ENCODE measurements around the gene BSN. TPM values are rescaled to one million over a fixed set of nuclear protein-coding genes. Genes with fewer than 3 reads are reported as not detected.

The BSN gene
- polyA plus RNA-seq, 2 of the 4 experiments (the other 2 are of a cell fraction), result 0.04 to 0.08 TPM

DNA sequence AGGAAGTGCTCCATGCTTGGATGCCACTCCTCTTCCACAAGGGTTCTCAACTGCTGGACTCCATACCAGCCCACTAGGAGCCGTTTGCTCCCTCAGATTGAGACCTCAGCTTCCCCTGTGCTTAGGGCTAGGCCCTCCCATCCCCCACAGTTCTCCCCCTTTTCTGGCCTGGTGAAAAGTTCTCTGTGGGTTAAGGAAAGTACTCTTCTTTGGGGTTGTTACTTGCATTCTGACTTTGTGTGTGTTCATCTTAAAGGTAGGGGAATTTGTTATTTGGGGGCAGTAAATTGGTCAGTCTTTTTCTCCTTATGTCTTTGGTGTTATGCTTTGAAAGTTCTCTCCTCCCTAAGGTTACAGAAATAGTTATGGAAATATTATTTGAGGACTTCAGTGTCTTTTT is 95.9 kb downstream of the BSN start:
- ChIA-PET CTCF (no interaction called here), POLR2A (no interaction called here)
- ATAC-seq (no peak), FAIRE-seq (no peak), DNase-seq (ENCODE audit: low read depth in 1 of 2, low spot score in 1 of 2) (no peak)
- TF ChIP-seq ZFP36 (IDR thresholded peaks at IDR 0.05; ENCODE audit: borderline replicate concordance, partially characterized antibody) (no peak), CHD4 (IDR thresholded peaks at IDR 0.05; ENCODE audit: borderline replicate concordance) (no peak), FOSB (CRISPR knock-in tag; IDR thresholded peaks at IDR 0.05) (no peak), HOXB5 (CRISPR knock-in tag; IDR thresholded peaks at IDR 0.05) (no peak), EHF (CRISPR knock-in tag; IDR thresholded peaks at IDR 0.05) (no peak), FOSL2 (IDR thresholded peaks at IDR 0.05) (no peak), FOSL2 (CRISPR knock-in tag; IDR thresholded peaks at IDR 0.05) (no peak), CBX8 (IDR thresholded peaks at IDR 0.05) (no peak), KDM5A (IDR thresholded peaks at IDR 0.05) (no peak), JUNB (IDR thresholded peaks at IDR 0.05) (no peak), SREBF2 (IDR thresholded peaks at IDR 0.05) (no peak), NFE2L2 (conservative IDR thresholded peaks at IDR 0.05; ENCODE audit: low read length) (no peak), HEYL (CRISPR knock-in tag; IDR thresholded peaks at IDR 0.05) (no peak), EP300 (IDR thresholded peaks at IDR 0.05) (no peak)
- TF ChIP-seq, protein P1, sequence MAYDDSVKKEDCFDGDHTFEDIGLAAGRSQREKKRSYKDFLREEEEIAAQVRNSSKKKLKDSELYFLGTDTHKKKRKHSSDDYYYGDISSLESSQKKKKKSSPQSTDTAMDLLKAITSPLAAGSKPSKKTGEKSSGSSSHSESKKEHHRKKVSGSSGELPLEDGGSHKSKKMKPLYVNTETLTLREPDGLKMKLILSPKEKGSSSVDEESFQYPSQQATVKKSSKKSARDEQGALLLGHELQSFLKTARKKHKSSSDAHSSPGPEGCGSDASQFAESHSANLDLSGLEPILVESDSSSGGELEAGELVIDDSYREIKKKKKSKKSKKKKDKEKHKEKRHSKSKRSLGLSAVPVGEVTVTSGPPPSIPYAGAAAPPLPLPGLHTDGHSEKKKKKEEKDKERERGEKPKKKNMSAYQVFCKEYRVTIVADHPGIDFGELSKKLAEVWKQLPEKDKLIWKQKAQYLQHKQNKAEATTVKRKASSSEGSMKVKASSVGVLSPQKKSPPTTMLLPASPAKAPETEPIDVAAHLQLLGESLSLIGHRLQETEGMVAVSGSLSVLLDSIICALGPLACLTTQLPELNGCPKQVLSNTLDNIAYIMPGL (CRISPR knock-in tag; IDR thresholded peaks at IDR 0.05; ENCODE audit: borderline replicate concordance), result no peak
- TF ChIP-seq, protein P2, sequence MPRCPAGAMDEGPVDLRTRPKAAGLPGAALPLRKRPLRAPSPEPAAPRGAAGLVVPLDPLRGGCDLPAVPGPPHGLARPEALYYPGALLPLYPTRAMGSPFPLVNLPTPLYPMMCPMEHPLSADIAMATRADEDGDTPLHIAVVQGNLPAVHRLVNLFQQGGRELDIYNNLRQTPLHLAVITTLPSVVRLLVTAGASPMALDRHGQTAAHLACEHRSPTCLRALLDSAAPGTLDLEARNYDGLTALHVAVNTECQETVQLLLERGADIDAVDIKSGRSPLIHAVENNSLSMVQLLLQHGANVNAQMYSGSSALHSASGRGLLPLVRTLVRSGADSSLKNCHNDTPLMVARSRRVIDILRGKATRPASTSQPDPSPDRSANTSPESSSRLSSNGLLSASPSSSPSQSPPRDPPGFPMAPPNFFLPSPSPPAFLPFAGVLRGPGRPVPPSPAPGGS (IDR thresholded peaks at IDR 0.05), result no peak
- TF ChIP-seq, protein P3, sequence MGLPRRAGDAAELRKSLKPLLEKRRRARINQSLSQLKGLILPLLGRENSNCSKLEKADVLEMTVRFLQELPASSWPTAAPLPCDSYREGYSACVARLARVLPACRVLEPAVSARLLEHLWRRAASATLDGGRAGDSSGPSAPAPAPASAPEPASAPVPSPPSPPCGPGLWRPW (IDR thresholded peaks at IDR 0.05), result no peak
- TF ChIP-seq, protein P4, sequence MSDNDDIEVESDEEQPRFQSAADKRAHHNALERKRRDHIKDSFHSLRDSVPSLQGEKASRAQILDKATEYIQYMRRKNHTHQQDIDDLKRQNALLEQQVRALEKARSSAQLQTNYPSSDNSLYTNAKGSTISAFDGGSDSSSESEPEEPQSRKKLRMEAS (IDR thresholded peaks at IDR 0.05), result no peak
- Histone ChIP-seq H3K9me3 (no peaks in the 10 kb centered on the region), H3K4me2 (no peak overlapping the region), H3K4me1 (no peaks in the 10 kb centered on the region), H3K4me3 (no peak overlapping the region), H3K27ac (no peak overlapping the region)
- 73% methylated on average over 1 of the region's 1 CpG for WGBS (ENCODE audit: missing lambda C conversion rate)

DNA sequence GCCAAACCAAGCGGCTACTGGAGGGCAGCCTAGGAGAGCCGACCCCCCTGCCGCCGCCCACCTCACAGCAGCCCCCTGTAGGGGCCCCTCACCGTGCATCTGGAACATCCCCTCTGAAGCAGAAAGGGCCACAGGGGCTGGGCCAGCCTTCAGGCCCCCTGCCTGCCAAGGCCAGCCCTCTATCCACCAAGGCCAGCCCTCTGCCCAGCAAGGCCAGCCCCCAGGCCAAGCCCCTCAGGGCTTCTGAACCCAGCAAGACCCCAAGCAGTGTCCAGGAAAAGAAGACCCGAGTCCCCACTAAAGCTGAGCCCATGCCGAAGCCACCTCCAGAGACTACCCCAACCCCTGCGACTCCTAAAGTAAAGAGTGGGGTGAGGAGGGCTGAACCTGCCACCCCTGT is 96.4 kb downstream of the BSN start:
- no peaks in the 10 kb centered on the region for H3K4me1 ChIP-seq
- ChIA-PET CTCF (interaction anchor here (3.1 kb wide), 1 partner anchor 111 kb away, joined by 16 read pairs; no protein-coding TSS in a partner anchor), POLR2A (no interaction called here)
- ATAC-seq, result no peak
- no peak overlapping the region for H3K27ac ChIP-seq
- H3K9me3 ChIP-seq, result no peaks in the 10 kb centered on the region
- H3K4me2 ChIP-seq, result no peak overlapping the region
- DNase-seq (ENCODE audit: low read depth in 1 of 2, low spot score in 1 of 2), result no peak
- H3K4me3 ChIP-seq, result no peak overlapping the region
- 92% methylated on average over 2 of the region's 8 CpGs for WGBS (ENCODE audit: missing lambda C conversion rate)
- no peak for FAIRE-seq
- TF ChIP-seq HDAC2 (IDR thresholded peaks at IDR 0.05) (no peak), RCOR1 (IDR thresholded peaks at IDR 0.05; ENCODE audit: low read depth, low read length) (no peak), ZSCAN20 (CRISPR knock-in tag; IDR thresholded peaks at IDR 0.05) (no peak), KDM1A (IDR thresholded peaks at IDR 0.05; ENCODE audit: low read depth) (no peak), FOXS1 (CRISPR knock-in tag; IDR thresholded peaks at IDR 0.05) (no peak), MAFK (IDR thresholded peaks at IDR 0.05; ENCODE audit: partially characterized antibody) (no peak), FOSB (CRISPR knock-in tag; IDR thresholded peaks at IDR 0.05) (no peak), FOSL2 (IDR thresholded peaks at IDR 0.05) (no peak), FOSL2 (CRISPR knock-in tag; IDR thresholded peaks at IDR 0.05) (no peak), NR3C1 (IDR thresholded peaks at IDR 0.05) (no peak)
- TF ChIP-seq, protein P5, sequence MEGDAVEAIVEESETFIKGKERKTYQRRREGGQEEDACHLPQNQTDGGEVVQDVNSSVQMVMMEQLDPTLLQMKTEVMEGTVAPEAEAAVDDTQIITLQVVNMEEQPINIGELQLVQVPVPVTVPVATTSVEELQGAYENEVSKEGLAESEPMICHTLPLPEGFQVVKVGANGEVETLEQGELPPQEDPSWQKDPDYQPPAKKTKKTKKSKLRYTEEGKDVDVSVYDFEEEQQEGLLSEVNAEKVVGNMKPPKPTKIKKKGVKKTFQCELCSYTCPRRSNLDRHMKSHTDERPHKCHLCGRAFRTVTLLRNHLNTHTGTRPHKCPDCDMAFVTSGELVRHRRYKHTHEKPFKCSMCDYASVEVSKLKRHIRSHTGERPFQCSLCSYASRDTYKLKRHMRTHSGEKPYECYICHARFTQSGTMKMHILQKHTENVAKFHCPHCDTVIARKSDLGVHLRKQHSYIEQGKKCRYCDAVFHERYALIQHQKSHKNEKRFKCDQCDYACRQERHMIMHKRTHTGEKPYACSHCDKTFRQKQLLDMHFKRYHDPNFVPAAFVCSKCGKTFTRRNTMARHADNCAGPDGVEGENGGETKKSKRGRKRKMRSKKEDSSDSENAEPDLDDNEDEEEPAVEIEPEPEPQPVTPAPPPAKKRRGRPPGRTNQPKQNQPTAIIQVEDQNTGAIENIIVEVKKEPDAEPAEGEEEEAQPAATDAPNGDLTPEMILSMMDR (IDR thresholded peaks at IDR 0.05), result no peak
- TF ChIP-seq, protein P6, sequence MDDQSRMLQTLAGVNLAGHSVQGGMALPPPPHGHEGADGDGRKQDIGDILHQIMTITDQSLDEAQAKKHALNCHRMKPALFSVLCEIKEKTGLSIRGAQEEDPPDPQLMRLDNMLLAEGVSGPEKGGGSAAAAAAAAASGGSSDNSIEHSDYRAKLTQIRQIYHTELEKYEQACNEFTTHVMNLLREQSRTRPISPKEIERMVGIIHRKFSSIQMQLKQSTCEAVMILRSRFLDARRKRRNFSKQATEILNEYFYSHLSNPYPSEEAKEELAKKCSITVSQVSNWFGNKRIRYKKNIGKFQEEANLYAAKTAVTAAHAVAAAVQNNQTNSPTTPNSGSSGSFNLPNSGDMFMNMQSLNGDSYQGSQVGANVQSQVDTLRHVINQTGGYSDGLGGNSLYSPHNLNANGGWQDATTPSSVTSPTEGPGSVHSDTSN (IDR thresholded peaks at IDR 0.05), result no peak
- TF ChIP-seq, protein P4 (IDR thresholded peaks at IDR 0.05), result no peak
- TF ChIP-seq, protein P1 (CRISPR knock-in tag; IDR thresholded peaks at IDR 0.05; ENCODE audit: borderline replicate concordance), result no peak
